HUES64 (cell line): ENCODE measurements around the gene TRIP11.

ENCODE experiments used
- H3K27ac ChIP-seq: 2 replicates; pipeline ENCODE4 v1.7.0; 2013; ENCODE audit warnings: low read depth, low read length, inconsistent platforms
- H3K27me3 ChIP-seq: 2 replicates; pipeline ENCODE4 v1.6.1; 2013; ENCODE audit warnings: mild to moderate bottlenecking, low read length; ENCODE audit not compliant: insufficient read depth
- H3K36me3 ChIP-seq: 2 replicates; pipeline ENCODE4 v1.6.1; 2013; ENCODE audit warnings: mild to moderate bottlenecking, low read length; ENCODE audit not compliant: insufficient read depth
- H3K4me1 ChIP-seq: 2 replicates; pipeline ENCODE4 v1.6.1; 2013; ENCODE audit warnings: mild to moderate bottlenecking, low read length, moderate library complexity; ENCODE audit not compliant: insufficient read depth
- H3K4me3 ChIP-seq: 2 replicates; pipeline ENCODE4 v1.5.1; 2013; ENCODE audit warnings: mild to moderate bottlenecking, low read length, moderate library complexity
- H3K9ac ChIP-seq: 2 replicates; pipeline ENCODE4 v1.6.1; 2013; ENCODE audit warnings: mild to moderate bottlenecking, low read depth, low read length
- H3K9me3 ChIP-seq: 2 replicates; pipeline ENCODE4 v1.6.1; 2013; ENCODE audit warnings: low read depth, low read length; ENCODE audit not compliant: insufficient read depth
- WGBS: fragments of 150-250, 120-280 bp; methylation state at CpG from one replicate; pipeline ENCODE4 v1.1.7; 2013; ENCODE audit warnings: missing lambda C conversion rate; 5-methylcytosine and 5-hydroxymethylcytosine counted together

TRIP11 gene

GRCh38 chr14:91931478-91932088 is 108.3 kb downstream of the TRIP11 start:
- Histone ChIP-seq H3K36me3 (no peaks in the 10 kb centered on the region), H3K9me3 (no peaks in the 10 kb centered on the region), H3K4me3 (no peak overlapping the region), H3K4me1 (peaks cover 10% of the 10 kb centered on the region), H3K9ac (no peak overlapping the region), H3K27ac (no peak overlapping the region), H3K27me3 (no peaks in the 10 kb centered on the region)
- 93% methylated on average over 11 of the region's 11 CpGs for WGBS

- Histone ChIP-seq H3K9ac (no peak overlapping the region), H3K27ac (no peak overlapping the region), H3K4me3 (no peak overlapping the region), H3K27me3 (no peaks in the 10 kb centered on the region), H3K4me1 (peaks cover 10% of the 10 kb centered on the region), H3K36me3 (no peaks in the 10 kb centered on the region), H3K9me3 (no peaks in the 10 kb centered on the region)
- 90% methylated on average over 2 of the region's 3 CpGs for WGBS
Observed at GRCh38 chr14:91929700-91930099, 110.2 kb downstream of the TRIP11 start.

GRCh38 chr14:91927800-91928199 is 112.1 kb downstream of the TRIP11 start:
- Histone ChIP-seq H3K9me3 (no peaks in the 10 kb centered on the region), H3K36me3 (no peaks in the 10 kb centered on the region), H3K27me3 (no peaks in the 10 kb centered on the region), H3K4me1 (peaks cover 10% of the 10 kb centered on the region), H3K9ac (no peak overlapping the region), H3K4me3 (no peak overlapping the region), H3K27ac (no peak overlapping the region)
- WGBS, result 95% methylated on average over 4 of the region's 5 CpGs

GRCh38 chr14:91927191-91927590 is 112.7 kb downstream of the TRIP11 start:
- no peaks in the 10 kb centered on the region for H3K9me3 ChIP-seq
- no peak overlapping the region for H3K27ac ChIP-seq
- no peaks in the 10 kb centered on the region for H3K36me3 ChIP-seq
- peaks cover 10% of the 10 kb centered on the region for H3K4me1 ChIP-seq
- no peak overlapping the region for H3K4me3 ChIP-seq
- H3K27me3 ChIP-seq, result no peaks in the 10 kb centered on the region
- 98% methylated on average over 3 of the region's 3 CpGs for WGBS
- H3K9ac ChIP-seq, result no peak overlapping the region

- Histone ChIP-seq H3K27me3 (no peaks in the 10 kb centered on the region), H3K9ac (no peak overlapping the region), H3K4me3 (no peak overlapping the region), H3K27ac (no peak overlapping the region), H3K9me3 (no peaks in the 10 kb centered on the region), H3K36me3 (no peaks in the 10 kb centered on the region), H3K4me1 (peaks cover 10% of the 10 kb centered on the region)
- 88% methylated on average over 17 of the region's 17 CpGs for WGBS
Observed at GRCh38 chr14:91926131-91926890, 113.5 kb downstream of the TRIP11 start.

- H3K9me3 ChIP-seq, result no peaks in the 10 kb centered on the region
- WGBS, result 93% methylated on average over 10 of the region's 10 CpGs
- no peak overlapping the region for H3K4me3 ChIP-seq
- H3K4me1 ChIP-seq, result peaks cover 10% of the 10 kb centered on the region
- H3K27me3 ChIP-seq, result no peaks in the 10 kb centered on the region
- no peak overlapping the region for H3K27ac ChIP-seq
- H3K9ac ChIP-seq, result no peak overlapping the region
- H3K36me3 ChIP-seq, result no peaks in the 10 kb centered on the region
Observed at GRCh38 chr14:91925727-91926121, 114.1 kb downstream of the TRIP11 start.

- peaks cover 4% of the 10 kb centered on the region for H3K4me1 ChIP-seq
- no peaks in the 10 kb centered on the region for H3K27me3 ChIP-seq
- H3K36me3 ChIP-seq, result no peaks in the 10 kb centered on the region
- H3K27ac ChIP-seq, result no peak overlapping the region
- no peak overlapping the region for H3K4me3 ChIP-seq
- H3K9me3 ChIP-seq, result no peaks in the 10 kb centered on the region
- no peak overlapping the region for H3K9ac ChIP-seq
- WGBS, result 86% methylated on average over 13 of the region's 13 CpGs
Observed at GRCh38 chr14:91925001-91925726, 114.7 kb downstream of the TRIP11 start.

- H3K4me1 ChIP-seq, result no peaks in the 10 kb centered on the region
- no peaks in the 10 kb centered on the region for H3K27me3 ChIP-seq
- WGBS, result 84% methylated on average over 3 of the region's 3 CpGs
- H3K36me3 ChIP-seq, result no peaks in the 10 kb centered on the region
- H3K4me3 ChIP-seq, result no peak overlapping the region
- no peaks in the 10 kb centered on the region for H3K9me3 ChIP-seq
- no peak overlapping the region for H3K9ac ChIP-seq
- no peak overlapping the region for H3K27ac ChIP-seq
Observed at GRCh38 chr14:91920526-91920925, 119.3 kb downstream of the TRIP11 start.

GRCh38 chr14:91919814-91920213 is 120.0 kb downstream of the TRIP11 start:
- H3K27ac ChIP-seq, result no peak overlapping the region
- no peaks in the 10 kb centered on the region for H3K9me3 ChIP-seq
- 83% methylated on average over 4 of the region's 4 CpGs for WGBS

GRCh38 chr14:91918186-91918883 is 121.5 kb downstream of the TRIP11 start:
- Histone ChIP-seq H3K9ac (no peak overlapping the region), H3K27ac (no peak overlapping the region), H3K36me3 (no peaks in the 10 kb centered on the region), H3K4me3 (no peak overlapping the region), H3K27me3 (no peaks in the 10 kb centered on the region), H3K4me1 (no peaks in the 10 kb centered on the region), H3K9me3 (no peaks in the 10 kb centered on the region)
- 93% methylated on average over 5 of the region's 5 CpGs for WGBS

More at GRCh38 chr14:91919814-91920213, 120.0 kb downstream of the TRIP11 start:
- Histone ChIP-seq H3K4me3 (no peak overlapping the region), H3K27me3 (no peaks in the 10 kb centered on the region), H3K36me3 (no peaks in the 10 kb centered on the region), H3K9ac (no peak overlapping the region), H3K4me1 (no peaks in the 10 kb centered on the region)
